GF-D8 (cell line): ENCODE measurements around the gene NCBP2L.

Experiments
- DNase-seq: peaks from one replicate; lab custom pipeline; 2025; lab: John Stamatoyannopoulos, UW

The NCBP2L gene

GRCh38 chrX:107752714-107753113, 24.8 kb upstream of the NCBP2L start:
- DNase-seq = no peak

GRCh38 chrX:107753187-107753586, 24.3 kb upstream of the NCBP2L start:
- DNase-seq = no peak

- DNase-seq = no peak
Observed at GRCh38 chrX:107755721-107756120, 21.8 kb upstream of the NCBP2L start.

- no peak for DNase-seq
Observed at GRCh38 chrX:107758231-107758766, 19.2 kb upstream of the NCBP2L start.

GRCh38 chrX:107760304-107761077, 17.0 kb upstream of the NCBP2L start:
- DNase-seq = no peak

- no peak for DNase-seq
Observed at GRCh38 chrX:107763647-107764046, 13.9 kb upstream of the NCBP2L start.

GRCh38 chrX:107764845-107765608, 12.5 kb upstream of the NCBP2L start:
- DNase-seq = no peak

- DNase-seq = no peak
Observed at GRCh38 chrX:107766470-107767150, 10.9 kb upstream of the NCBP2L start.

- no peak for DNase-seq
Observed at GRCh38 chrX:107768051-107768450, 9.5 kb upstream of the NCBP2L start.

GRCh38 chrX:107769581-107770317, 7.8 kb upstream of the NCBP2L start:
- no peak for DNase-seq

- DNase-seq = no peak
Observed at GRCh38 chrX:107773206-107773605, 4.3 kb upstream of the NCBP2L start.

- no peak for DNase-seq
Observed at GRCh38 chrX:107773906-107774435, 3.6 kb upstream of the NCBP2L start.

GRCh38 chrX:107775000-107775733, 2.4 kb upstream of the NCBP2L start:
- DNase-seq = no peak

GRCh38 chrX:107775734-107776511, 1.6 kb upstream of the NCBP2L start, which contains the start of gene TSC22D3:
TSS of gene TSC22D3 (minus strand) at chrX:107775787. CDS start at chrX:107775419, 368 bp downstream.
- no peak for DNase-seq

GRCh38 chrX:107776649-107777535, 641 bp upstream of the NCBP2L start:
- peak; percentile 19 for DNase-seq

GRCh38 chrX:107780525-107780924, 3.0 kb downstream of the NCBP2L start:
- no peak for DNase-seq

- DNase-seq = no peak
Observed at GRCh38 chrX:107787827-107788226, 10.3 kb downstream of the NCBP2L start.

GRCh38 chrX:107804427-107804826, 26.9 kb downstream of the NCBP2L start:
- no peak for DNase-seq

- no peak for DNase-seq
Observed at GRCh38 chrX:107805179-107805578, 27.6 kb downstream of the NCBP2L start.
